GM18507 (cell line): Measurements from ENCODE around the gene ZBTB47.

Experiments
- DNase-seq: peaks from one replicate; pipeline ENCODE4 v3.0.0; 2011; ENCODE audit warnings: low read depth; ENCODE audit not compliant: insufficient read length; ENCODE audit errors: extremely low spot score
- FAIRE-seq: peaks from 2 replicates; lab custom pipeline; 2011; peaks lifted over from hg19 to GRCh38; lab: Jason Lieb, UNC

The ZBTB47 gene

DNA sequence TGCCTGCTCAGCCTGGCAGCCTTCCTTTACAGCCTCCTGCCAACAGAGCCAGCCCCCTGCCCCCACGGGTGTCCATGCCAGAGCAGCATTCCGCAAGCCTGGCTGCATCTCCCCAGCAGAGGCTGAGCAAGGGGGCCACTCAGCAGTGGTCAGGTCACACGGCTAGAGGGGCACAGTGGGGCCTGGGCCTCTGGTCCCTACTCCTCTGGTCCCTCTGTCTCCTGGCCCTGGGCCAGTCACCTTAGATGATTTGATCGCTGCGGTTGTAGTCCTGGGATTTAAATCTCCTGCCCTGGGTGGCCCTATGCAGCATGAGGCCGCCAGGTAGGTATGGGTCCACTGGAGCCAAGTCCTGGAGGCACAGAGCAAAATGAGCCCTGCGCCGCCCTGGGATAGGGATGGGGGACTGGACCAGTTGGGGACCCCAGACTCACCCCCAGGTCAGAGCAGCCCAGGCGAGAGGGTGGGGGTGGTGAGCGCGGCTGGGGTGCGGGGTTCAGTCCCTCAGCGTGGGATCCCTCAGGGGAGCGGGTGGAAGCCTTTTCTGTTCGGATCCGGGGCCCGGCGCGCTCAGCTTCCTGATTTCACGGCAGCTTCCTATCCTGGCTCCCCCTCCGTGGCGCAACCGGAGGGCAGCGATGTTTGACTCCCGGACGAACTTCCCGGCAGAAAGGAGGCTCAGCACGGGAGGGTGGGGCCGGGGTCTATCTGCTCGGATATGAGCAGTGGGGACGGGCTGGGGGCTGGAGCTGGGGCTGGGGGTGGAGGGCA, at the start of gene ZBTB47:
TSS of gene ZBTB47 (plus strand) at position 138 of the 771 bp plus-strand sequence. CDS start 4,659 bp downstream, outside the sequence.
- FAIRE-seq = no peak

DNA sequence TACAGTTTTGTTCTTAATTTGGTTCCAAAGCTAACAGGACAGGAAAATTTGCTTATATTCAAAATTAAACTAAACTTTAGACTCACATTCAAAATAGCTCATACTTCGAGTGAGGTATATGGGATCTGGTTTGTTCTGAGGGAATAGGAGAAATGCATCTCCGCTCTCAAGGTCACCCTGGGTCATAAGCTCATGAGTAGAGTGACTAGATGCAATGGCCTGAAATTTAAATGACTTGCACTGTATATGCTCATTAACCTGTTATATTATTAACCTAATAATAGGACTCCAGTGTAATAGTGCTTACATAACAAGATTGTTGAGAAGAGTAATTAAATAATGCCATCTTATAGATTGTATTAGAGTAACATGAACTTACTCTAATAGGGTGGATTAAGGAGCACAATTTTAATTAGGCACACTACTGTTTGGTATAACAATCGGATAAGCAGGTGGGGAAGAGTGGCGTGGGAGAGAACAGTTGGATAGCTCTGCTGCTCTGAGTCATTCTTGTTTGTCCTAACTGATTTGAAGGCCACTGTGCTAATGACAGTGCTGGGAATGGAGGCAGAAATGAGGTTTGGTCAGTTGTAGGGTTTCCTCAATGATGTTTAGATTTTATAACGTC, 47.8 kb upstream of the ZBTB47 start:
- no peak for FAIRE-seq
- DNase-seq = no peak

More for the DNA sequence above, at the start of gene ZBTB47:
- DNase-seq = no peak

DNA sequence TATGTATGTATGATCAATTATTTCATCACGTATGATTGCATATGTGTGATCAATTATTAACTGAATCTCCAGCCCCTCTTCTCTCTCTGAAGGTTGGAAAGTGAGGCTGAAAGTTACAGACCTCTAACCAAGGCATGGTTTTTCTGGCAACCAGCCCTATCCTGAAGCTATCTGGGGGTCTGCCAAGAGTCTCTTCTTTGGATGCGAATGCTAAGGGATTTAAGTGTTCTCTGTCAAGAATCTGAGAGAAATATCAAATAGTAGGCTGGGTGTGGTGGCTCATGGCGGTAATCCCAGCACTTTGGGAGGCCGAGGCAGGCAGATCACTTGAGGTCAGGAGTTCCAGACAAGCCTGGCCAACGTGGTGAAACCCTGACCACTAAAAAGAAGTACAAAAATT, 44.9 kb upstream of the ZBTB47 start:
- DNase-seq (no peak), FAIRE-seq (no peak)

DNA sequence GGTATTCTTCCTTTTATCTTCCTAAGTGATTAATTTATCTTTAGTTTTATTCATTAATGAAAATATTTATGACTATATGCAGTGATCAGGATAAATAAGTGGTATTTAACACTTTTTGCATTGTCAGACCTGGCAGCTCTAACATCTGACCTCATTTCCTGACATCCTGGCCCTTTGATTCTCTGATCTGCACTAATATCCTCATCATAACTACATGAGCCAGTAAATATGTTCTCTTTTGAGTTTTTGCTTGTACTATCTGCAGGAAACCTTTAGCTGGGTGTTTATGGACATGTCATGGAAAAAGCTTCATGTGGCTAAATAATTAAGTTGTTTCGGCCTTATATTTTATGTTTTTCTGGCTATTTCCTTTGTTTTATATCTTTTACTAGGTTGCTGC, 42.5 kb upstream of the ZBTB47 start:
- no peak for FAIRE-seq
- DNase-seq = no peak

DNA sequence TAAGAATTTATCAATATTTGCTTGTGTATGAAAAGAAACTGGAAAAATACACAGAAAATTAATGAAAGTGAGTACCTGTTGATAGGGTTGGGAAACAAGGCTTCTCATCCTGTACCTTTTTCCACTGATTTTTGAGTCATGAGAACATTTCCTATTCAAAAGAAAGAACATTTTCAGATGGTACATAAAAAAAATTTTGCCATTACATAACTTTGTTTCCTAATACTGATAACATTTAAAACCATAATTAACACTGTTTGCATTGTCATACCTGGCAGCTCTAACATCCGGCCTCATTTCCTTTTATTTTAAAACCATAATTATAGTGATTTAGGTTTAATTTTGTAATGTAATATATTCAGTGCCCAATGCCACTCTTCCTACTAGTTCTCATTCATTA, 41.3 kb upstream of the ZBTB47 start:
- FAIRE-seq (peak; percentile 54), DNase-seq (no peak)

DNA sequence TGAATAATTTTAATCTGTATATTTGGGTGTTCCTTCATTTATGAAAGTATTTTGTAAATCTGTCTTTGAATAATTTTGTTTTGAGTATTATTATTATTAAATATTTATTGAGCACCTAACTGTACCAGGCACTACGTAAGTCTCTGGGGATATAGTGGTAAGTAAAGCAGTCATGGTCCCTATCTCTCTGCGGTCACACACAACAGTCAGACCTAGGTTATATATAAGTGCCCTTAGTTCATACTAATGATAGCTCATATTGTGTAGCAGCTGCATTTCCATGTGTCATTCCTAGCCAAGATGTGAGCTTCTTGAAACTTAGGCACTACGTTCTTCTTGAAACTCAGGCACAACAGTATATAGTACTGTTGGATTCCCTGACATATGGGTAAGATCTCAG, 40.6 kb upstream of the ZBTB47 start:
- no peak for FAIRE-seq
- no peak for DNase-seq

DNA sequence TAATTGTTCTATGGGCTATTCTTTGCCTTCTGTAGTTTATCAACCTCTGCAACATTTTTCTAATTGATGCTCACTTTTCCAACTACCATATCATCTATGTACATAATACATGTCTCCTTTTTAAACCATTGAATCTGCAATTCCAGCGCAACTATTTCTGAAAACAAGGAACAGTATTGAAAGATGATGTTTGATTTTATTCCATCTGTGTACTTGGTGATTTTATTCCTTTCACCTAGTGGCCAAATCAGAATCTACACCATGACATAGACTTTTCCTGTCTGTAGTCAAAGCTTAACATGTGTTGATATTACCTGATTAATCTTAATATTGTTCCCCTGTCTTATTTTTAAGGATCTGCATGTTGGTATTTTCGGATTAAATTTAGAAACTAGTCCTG, 40.0 kb upstream of the ZBTB47 start:
- FAIRE-seq = peak; percentile 69
- no peak for DNase-seq

DNA sequence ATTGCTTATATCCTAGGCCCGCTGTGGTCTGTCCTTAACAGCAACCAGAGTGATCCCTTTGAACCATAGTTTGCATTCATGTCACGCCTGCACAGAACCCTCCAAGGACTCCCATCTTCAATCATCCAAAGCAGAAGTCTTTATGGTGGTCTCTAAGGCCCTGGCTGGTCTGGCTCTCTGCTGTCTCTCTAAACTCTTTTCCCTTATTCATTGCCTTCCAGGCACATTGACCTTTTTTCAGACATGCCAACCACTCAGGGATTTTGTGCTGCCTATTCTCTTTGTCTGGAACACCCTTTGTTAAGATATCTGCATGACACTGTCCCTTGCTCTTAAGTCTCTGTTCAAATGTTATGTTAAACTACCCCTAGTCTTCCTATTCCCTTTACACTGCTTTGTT, 21.9 kb upstream of the ZBTB47 start:
- DNase-seq = no peak
- no peak for FAIRE-seq

DNA sequence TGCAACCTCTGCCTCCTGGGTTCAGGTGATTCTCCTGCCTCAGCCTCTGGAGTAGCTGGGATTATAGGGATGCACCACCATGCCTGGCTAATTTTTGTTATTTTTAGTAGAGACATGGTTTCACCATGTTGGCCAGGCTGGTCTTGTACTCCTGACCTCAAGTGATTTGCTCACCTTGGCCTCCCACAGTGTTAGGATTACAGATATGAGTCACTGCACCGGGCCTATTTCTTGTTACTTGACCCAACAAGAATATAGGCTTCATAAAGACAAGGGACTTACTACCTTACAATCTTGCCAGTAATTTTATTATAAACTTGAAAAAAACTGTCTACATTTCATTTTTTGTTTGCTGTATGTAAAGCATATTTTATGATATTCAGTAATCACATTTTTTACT, 21.4 kb upstream of the ZBTB47 start:
- FAIRE-seq = no peak
- no peak for DNase-seq

DNA sequence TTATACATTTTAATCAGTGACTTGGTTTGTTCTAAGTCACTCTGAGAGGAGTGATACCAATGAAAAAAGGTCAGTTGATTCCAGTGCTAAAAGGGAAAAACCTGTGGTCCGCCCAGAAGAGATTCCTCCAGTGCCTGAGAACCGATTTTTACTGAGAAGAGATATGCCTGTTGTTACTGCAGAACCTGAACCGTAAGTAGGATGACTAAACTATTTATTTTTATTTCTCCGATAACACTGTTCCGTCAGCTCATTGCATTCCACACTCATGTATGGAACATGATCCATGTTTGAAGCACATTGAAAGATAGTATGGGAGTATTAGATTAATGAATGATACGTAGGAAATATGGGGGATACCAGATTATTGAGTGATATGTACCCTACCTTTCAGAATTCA, 20.0 kb upstream of the ZBTB47 start:
- no peak for DNase-seq
- no peak for FAIRE-seq

DNA sequence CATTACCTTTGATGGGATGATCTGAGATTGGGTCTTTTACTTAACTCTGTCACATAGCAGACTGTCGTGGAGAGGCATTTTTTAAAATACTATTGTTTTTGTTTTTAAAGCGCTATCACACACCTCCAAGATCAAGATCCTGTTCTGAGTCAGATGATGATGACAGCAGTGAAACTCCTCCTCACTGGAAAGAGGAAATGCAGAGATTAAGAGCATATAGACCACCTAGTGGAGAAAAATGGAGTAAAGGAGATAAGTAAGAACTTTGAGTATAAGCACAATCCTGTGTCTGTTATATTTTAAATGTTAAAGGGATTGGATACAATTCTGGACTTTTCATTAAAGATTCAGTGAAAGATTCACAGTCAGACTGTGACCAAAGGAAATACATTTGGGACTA, 18.4 kb upstream of the ZBTB47 start:
- DNase-seq = no peak
- FAIRE-seq = no peak

DNA sequence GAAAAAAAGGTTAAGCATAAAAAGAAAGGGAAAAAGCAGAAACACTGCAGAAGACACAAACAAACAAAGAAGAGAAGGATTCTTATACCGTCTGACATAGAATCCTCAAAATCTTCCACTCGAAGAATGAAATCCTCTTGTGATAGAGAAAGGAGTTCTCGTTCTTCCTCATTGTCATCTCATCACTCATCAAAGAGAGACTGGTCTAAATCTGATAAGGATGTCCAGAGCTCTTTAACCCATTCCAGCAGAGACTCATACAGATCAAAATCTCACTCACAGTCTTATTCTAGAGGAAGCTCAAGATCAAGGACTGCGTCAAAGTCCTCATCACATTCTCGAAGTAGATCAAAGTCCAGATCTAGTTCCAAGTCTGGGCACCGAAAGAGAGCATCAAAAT, 16.5 kb upstream of the ZBTB47 start:
- FAIRE-seq (no peak), DNase-seq (no peak)

DNA sequence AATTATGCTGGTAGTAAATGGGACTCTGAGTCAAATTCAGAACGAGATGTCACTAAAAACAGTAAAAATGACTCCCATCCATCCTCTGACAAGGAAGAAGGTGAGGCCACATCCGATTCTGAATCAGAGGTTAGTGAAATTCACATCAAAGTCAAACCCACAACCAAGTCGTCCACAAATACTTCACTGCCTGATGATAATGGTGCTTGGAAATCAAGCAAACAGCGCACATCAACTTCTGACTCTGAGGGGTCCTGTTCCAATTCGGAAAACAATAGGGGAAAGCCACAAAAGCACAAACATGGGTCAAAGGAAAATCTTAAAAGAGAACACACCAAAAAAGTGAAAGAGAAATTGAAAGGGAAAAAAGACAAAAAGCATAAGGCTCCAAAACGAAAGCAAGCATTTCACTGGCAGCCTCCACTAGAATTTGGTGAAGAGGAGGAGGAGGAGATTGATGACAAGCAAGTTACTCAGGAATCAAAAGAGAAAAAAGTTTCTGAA, 15.1 kb upstream of the ZBTB47 start:
- FAIRE-seq = peak; percentile 78
- no peak for DNase-seq

DNA sequence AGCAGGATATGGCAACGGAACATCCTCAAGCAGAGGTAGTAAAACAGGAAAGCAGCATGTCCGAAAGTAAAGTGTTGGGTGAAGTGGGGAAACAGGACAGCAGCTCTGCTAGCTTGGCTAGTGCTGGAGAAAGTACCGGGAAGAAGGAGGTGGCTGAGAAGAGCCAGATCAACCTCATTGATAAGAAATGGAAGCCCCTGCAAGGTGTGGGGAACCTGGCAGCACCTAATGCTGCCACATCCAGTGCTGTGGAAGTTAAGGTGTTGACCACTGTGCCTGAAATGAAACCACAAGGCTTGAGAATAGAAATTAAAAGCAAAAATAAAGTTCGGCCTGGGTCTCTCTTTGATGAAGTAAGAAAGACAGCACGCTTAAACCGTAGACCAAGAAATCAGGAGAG, 14.3 kb upstream of the ZBTB47 start:
- FAIRE-seq = no peak

DNA sequence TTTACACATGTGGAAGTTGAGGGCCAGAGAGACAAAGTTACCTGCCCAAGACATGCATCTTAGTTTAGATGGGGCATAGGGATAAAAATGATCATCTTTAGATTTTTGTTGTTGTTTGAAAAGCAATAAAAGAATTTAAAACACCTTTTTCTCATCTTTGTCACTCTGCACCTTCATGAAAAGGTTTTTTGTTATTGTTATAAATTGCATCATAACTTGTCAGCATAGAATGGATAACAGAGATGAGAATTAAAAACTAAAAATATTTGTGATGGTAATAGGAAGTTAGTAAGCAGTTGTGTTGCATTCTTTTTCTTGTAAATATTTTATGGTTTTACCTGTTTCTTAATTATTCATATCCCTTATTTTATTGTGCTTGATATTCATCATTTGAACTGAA, 13.4 kb upstream of the ZBTB47 start:
- FAIRE-seq (no peak), DNase-seq (no peak)

More for the DNA sequence above, 14.3 kb upstream of the ZBTB47 start:
- no peak for DNase-seq

DNA sequence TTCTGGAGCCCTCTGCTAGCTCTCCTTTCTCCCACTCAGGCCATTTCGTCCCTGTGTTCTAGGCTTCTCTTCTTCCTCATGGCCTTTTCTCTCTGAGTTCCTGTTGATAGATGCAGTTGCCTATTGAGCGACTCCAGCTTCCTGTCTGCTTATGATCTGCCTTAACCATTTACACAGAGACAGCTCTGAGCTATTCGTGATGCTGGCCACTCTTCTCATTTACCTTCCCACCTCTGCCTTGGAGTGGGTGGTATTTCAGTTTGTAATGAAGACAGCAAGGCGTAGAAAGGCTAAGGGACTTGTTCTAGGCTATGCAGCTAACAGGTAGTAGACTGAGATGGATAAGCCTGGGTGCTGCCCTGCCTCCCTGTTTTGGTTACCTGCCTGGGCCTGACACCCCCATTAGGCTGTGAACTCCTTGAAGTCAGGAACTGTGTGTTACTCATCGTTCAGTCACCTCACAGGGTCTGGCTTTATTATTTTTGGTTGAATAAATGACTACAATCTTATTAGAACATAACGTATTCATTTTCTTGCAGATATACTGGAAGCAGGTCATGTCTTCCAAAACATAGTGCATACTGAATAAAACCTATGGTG, 12.6 kb upstream of the ZBTB47 start:
- FAIRE-seq (no peak), DNase-seq (no peak)

DNA sequence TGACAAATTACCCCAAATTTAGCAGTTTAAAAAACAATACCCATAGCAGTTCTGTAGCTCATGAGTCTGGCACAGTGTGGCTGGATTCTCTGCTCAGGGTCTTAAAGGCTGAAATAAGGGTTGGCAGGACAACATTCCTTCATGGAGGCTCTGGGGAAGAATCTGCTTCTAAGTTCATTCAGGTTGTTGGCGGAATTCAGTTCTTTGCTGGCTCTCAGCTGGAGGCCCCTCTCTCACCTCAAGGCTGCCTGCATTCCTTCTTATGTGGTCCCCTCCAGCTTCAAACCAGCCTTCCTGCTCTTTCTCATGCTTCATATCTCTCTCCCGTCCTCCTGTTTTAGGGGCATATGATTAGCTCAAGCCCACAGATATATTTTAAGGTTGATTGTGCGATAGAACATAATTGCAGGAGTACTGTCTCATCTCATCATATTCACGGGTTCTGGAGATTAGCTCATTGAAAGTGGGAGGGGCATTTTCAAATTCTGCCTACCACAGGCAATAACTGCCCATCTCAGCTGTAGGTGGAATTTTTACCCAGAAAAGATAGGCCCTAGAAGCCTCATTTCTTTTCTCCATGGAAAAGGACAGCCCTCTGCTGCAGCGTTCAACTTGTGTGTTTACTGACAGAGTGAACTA, 5.6 kb upstream of the ZBTB47 start:
- FAIRE-seq = no peak
- DNase-seq = no peak

DNA sequence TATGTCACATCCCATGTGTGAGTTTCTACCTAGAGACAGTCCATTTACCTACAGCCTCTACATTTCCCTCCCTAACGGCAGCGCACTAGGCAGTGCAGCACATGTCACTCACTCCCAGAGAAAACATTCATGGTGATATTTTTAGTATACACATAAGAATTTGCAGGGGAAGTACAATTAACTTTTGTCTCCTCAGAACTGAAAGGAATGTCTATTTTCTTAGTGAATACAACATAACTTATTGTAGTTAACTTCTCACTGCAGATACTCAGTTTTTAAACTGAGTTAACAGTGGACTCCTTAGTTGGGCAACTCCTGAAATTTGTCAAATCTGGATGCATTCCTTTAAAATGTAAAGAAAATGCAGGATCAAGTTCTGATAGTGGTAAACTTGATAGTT, 4.5 kb upstream of the ZBTB47 start:
- DNase-seq (no peak), FAIRE-seq (no peak)

DNA sequence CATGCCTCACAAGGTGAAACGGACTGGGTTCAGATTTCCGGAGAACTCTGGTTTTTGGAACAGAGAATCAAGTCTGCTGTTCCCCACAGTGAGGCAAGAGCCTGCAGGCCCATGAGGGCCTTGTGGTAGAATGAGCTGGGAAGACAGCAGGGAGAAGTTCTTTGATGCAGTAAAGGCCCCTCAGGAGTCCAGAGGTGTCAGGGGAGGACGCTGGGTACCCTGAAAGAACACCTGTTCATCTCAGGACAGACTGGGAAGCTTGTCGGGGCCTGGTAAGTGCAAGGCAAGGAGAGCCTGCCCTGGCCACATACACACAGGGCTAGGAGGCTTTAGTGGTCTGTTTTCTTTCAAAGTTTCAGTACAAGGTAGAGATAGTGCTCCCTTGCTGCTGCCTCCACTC, 3.7 kb upstream of the ZBTB47 start:
- FAIRE-seq = no peak
- DNase-seq = no peak
